OCI-LY7 (cell line): ENCODE results near the gene PSMB1. TPM values are rescaled to one million over a fixed set of nuclear protein-coding genes. Genes with fewer than 3 reads are reported as not detected.

Source experiments
- BruUV-seq: library from RNA; stranded (reverse); fragments of 400-500 nt; replicated peaks from 2 replicates; lab custom pipeline; 2021; lab: Mats Ljungman, UMichigan
- CTCF ChIA-PET: fragments of 300-600 bp; sonication (Branson Sonifier 250); formaldehyde crosslinking; loops from one replicate; lab custom pipeline; 2022; ENCODE audit warnings: antibody characterized with exemption; ENCODE audit not compliant: unreplicated experiment; lab: Charles Lee
- POLR2A ChIA-PET: fragments of 300-600 bp; sonication (Branson Sonifier 250); formaldehyde crosslinking; loops from one replicate; lab custom pipeline; 2022; ENCODE audit warnings: antibody characterized with exemption; lab: Charles Lee
- DNase-seq: peaks from one replicate; pipeline ENCODE4 v3.0.0-alpha.2; 2015; ENCODE audit warnings: low spot score
- H2AFZ ChIP-seq: fragments of 200-600 bp; sonication (generic), shearing (Covaris generic); 2 replicates; pipeline ENCODE4 v1.6.1; 2014; ENCODE audit warnings: mild to moderate bottlenecking, antibody characterized with exemption, low read length, moderate library complexity
- H3K27ac ChIP-seq: fragments of 200-600 bp; sonication (generic); 2 replicates; pipeline ENCODE4 v1.5.1; 2014; ENCODE audit warnings: mixed run types, low read depth, mild to moderate bottlenecking, moderate library complexity, low read length, inconsistent platforms; ENCODE audit not compliant: poor library complexity, severe bottlenecking
- H3K36me3 ChIP-seq: fragments of 200-600 bp; sonication (generic); 2 replicates; pipeline ENCODE4 v1.6.1; 2014; ENCODE audit warnings: mild to moderate bottlenecking, antibody characterized with exemption, low read length, moderate library complexity, mixed read lengths; ENCODE audit not compliant: insufficient read depth
- H3K4me1 ChIP-seq: fragments of 200-600 bp; sonication (generic); 2 replicates; pipeline ENCODE4 v1.5.1; 2014; ENCODE audit warnings: mild to moderate bottlenecking, low read length; ENCODE audit not compliant: insufficient read depth, poor library complexity, severe bottlenecking
- H3K4me2 ChIP-seq: fragments of 200-600 bp; sonication (generic); 2 replicates; pipeline ENCODE4 v1.6.1; 2014; ENCODE audit warnings: mild to moderate bottlenecking, low read length
- H3K4me3 ChIP-seq: fragments of 200-600 bp; sonication (generic); 2 replicates; pipeline ENCODE4 v1.5.1; 2014; ENCODE audit warnings: mild to moderate bottlenecking, low read depth, low read length; ENCODE audit not compliant: poor library complexity, severe bottlenecking
- H3K79me2 ChIP-seq: fragments of 200-600 bp; sonication (generic); 2 replicates; pipeline ENCODE4 v1.6.1; 2016; ENCODE audit warnings: low read depth, mild to moderate bottlenecking, low read length, moderate library complexity, mixed read lengths; ENCODE audit not compliant: insufficient read depth
- H3K9me2 ChIP-seq: fragments of 200-600 bp; sonication (generic); 2 replicates; pipeline ENCODE4 v1.6.1; 2016; ENCODE audit warnings: mild to moderate bottlenecking, low read length, mixed read lengths; ENCODE audit not compliant: insufficient read depth
- H3K9me3 ChIP-seq: fragments of 200-600 bp; sonication (generic); 2 replicates; pipeline ENCODE4 v1.6.1; 2014; ENCODE audit warnings: mild to moderate bottlenecking, mixed run types, low read length, mixed read lengths
- H4K20me1 ChIP-seq: fragments of 200-600 bp; sonication (generic); 2 replicates; pipeline ENCODE4 v1.6.1; 2014; ENCODE audit warnings: mild to moderate bottlenecking, antibody characterized with exemption, low read length, moderate library complexity, mixed read lengths; ENCODE audit not compliant: insufficient read depth
- EZH2phosphoT487 ChIP-seq: fragments of 200-600 bp; sonication (generic); IDR thresholded peaks from 2 replicates; pipeline ENCODE4 v1.6.1; 2018; ENCODE audit warnings: low read depth, borderline replicate concordance, mild to moderate bottlenecking, mixed run types, antibody characterized with exemption, low read length, moderate library complexity, mixed read lengths
- intact Hi-C: fragments of 100-400 bp; cut with micrococcal nuclease; formaldehyde crosslinking; loops from one replicate; pipeline ENCODE4 v1.10.0; 2022; ENCODE audit not compliant: unreplicated experiment
- total RNA-seq, 2 experiments: library from RNA; depleted of rRNA in 1 of 2; stranded (reverse); fragments of >200 nt in 1 of 2; shearing (Covaris generic) in 1 of 2; gene quantifications; 2 replicates each; pipeline ENCODE4 v1.2.3, GENCODE V29; 2014 to 2022
- TF ChIP-seq, protein P1 (sequence below): fragments of 200-600 bp; sonication (generic); conservative IDR thresholded peaks from 2 replicates; pipeline ENCODE4 v1.5.1; 2014; ENCODE audit warnings: mild to moderate bottlenecking, antibody characterized with exemption, low read length, moderate library complexity, mixed read lengths

PSMB1 gene
- total RNA-seq, 2 experiments from 2014 or later: 190 to 193 TPM

- no peak for DNase-seq
- intact Hi-C loops: no loop called here
- no peak overlapping the region for H3K27ac ChIP-seq
- ChIA-PET POLR2A (interaction anchor here (0.9 kb wide), 1 partner anchor 173 kb away, joined by 3 read pairs; no protein-coding TSS in a partner anchor), CTCF (no interaction called here)
- H4K20me1 ChIP-seq: no peaks in the 10 kb centered on the region
- BruUV-seq: no TSS peak
- no peaks in the 10 kb centered on the region for H3K36me3 ChIP-seq
- no peak overlapping the region for H3K4me2 ChIP-seq
- H2AFZ ChIP-seq: no peak overlapping the region
- no peak for TF ChIP-seq EZH2phosphoT487
- TF ChIP-seq, protein P1, sequence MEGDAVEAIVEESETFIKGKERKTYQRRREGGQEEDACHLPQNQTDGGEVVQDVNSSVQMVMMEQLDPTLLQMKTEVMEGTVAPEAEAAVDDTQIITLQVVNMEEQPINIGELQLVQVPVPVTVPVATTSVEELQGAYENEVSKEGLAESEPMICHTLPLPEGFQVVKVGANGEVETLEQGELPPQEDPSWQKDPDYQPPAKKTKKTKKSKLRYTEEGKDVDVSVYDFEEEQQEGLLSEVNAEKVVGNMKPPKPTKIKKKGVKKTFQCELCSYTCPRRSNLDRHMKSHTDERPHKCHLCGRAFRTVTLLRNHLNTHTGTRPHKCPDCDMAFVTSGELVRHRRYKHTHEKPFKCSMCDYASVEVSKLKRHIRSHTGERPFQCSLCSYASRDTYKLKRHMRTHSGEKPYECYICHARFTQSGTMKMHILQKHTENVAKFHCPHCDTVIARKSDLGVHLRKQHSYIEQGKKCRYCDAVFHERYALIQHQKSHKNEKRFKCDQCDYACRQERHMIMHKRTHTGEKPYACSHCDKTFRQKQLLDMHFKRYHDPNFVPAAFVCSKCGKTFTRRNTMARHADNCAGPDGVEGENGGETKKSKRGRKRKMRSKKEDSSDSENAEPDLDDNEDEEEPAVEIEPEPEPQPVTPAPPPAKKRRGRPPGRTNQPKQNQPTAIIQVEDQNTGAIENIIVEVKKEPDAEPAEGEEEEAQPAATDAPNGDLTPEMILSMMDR: no peak
- H3K4me3 ChIP-seq: no peak overlapping the region
- H3K4me1 ChIP-seq: no peaks in the 10 kb centered on the region
- H3K79me2 ChIP-seq: no peaks in the 10 kb centered on the region
- no peaks in the 10 kb centered on the region for H3K9me3 ChIP-seq
- H3K9me2 ChIP-seq: no peaks in the 10 kb centered on the region
Measured at GRCh38 chr6:170485159-170485558, 67.9 kb downstream of the PSMB1 start.

Other genes starting within 250 kb of the PSMB1 start
- gene FAM120B, start 246.5 kb downstream of the PSMB1 start, total RNA-seq (2014; rRNA removed; shearing (Covaris generic)): 12.8 and 15.2 TPM in 2 replicates
- gene FAM120B, start 246.5 kb downstream of the PSMB1 start, total RNA-seq (2022): 32.9 and 34.8 TPM in 2 replicates
- gene TBP, start 1.1 kb upstream of the PSMB1 start, total RNA-seq (2014; rRNA removed; shearing (Covaris generic)): 22.4 and 29.2 TPM in 2 replicates
- 23.3 and 30.9 TPM in 2 replicates for gene TBP, start 1.1 kb upstream of the PSMB1 start, total RNA-seq (2022)
- gene PDCD2, start 31.3 kb upstream of the PSMB1 start, total RNA-seq (2014; rRNA removed; shearing (Covaris generic)): 92.8 and 98.5 TPM in 2 replicates
- 109 and 115 TPM in 2 replicates for gene PDCD2, start 31.3 kb upstream of the PSMB1 start, total RNA-seq (2022)